GM12892 (cell line): Measurements from ENCODE around the gene CD99L2.

Source experiments
- POLR2A ChIP-seq: IDR thresholded peaks from 2 replicates; pipeline ENCODE4 v1.6.1; 2011; ENCODE audit warnings: low read depth, low read length, control low read depth
- POLR2AphosphoS5 ChIP-seq: IDR thresholded peaks from 2 replicates; pipeline ENCODE4 v1.6.1; 2011; ENCODE audit warnings: low read depth, low read length, control low read depth
- TAF1 ChIP-seq: IDR thresholded peaks from 2 replicates; pipeline ENCODE4 v1.6.1; 2011; ENCODE audit warnings: low read depth, mild to moderate bottlenecking, control low read depth, low read length, borderline replicate concordance

DNA sequence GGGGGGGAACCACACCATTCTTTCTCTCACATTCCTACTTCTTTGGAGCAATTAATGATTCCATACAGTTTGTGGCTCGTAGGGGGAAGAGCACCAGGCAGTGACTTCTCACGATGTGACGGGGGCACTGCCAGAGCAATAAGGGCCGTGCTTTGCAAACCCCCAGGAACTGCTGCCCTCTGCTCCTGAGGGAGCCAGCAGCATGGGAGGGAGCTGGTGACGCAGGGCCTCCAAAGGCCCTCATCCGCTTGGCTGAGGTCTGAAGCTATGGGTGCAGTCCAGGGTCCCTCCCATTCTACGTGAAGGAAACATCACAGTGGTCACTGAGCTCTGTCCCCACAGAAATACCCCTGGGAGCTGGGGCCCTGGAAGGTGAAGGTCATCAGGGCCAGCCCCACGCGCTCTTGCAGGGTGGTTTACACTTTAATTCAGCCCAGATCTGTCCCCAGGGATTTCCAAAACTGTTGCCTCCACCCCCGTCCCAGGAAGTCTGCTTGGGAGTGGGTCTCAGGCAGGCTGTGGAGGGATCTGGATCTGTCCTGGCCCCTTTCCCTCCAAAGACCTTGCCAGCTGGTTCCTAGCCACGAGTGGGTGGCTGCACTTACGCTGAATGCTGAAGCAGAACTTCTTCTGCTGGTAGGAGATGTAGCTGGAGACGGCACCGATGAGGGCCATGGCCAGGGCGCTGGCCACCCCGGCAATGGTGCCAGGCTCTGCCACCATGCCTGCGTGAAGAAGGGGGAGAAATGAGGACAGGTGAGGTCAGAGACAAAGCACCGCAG is 122.7 kb downstream of the CD99L2 start:
- TF ChIP-seq POLR2A, result no peak
- no peak for TF ChIP-seq POLR2AphosphoS5
- no peak for TF ChIP-seq TAF1
